ENCODE results near the gene ZNF592. TPM values are rescaled to one million over a fixed set of nuclear protein-coding genes. Genes with fewer than 3 reads are reported as not detected.
"Not testable (repeated sequence)": the region's sequence is repeated elsewhere in the genome, so short reads cannot be mapped to it uniquely, and the experiment has no call there.

The ZNF592 gene
- total RNA-seq, 3 donors from 2014 or later, result 29.4 to 35.3 (median 33.4) TPM

GRCh38 chr15:84750583-84751092 lies 2.2 kb downstream of the ZNF592 start:
- no peak for ATAC-seq
- Histone ChIP-seq H3K36me3 (ENCODE audit: low read depth) (no peaks in the 10 kb centered on the region), H3K4me1 (ENCODE audit: low read depth) (peaks cover 66% of the 10 kb centered on the region), H3K9me3 (no peaks in the 10 kb centered on the region), H3K4me3 (no peak overlapping the region)
- TF ChIP-seq CTCF (IDR thresholded peaks at IDR 0.05), result no peak
- intact Hi-C loops (cut with DNase I, micrococcal nuclease), result no loop called here
- no peak for DNase-seq

- peaks cover 76% of the 10 kb centered on the region for H3K4me1 ChIP-seq (ENCODE audit: low read depth)
- H3K4me3 ChIP-seq; intact Hi-C loops (cut with DNase I, micrococcal nuclease); ATAC-seq; H3K9me3 ChIP-seq; DNase-seq; H3K36me3 ChIP-seq (ENCODE audit: low read depth): not testable (repeated sequence)
Observed at GRCh38 chr15:84751721-84752120, 3.3 kb downstream of the ZNF592 start.

GRCh38 chr15:84752195-84752594 lies 3.8 kb downstream of the ZNF592 start:
- intact Hi-C loops (cut with DNase I, micrococcal nuclease), result no loop called here
- H3K4me1 ChIP-seq (ENCODE audit: low read depth), result peaks cover 73% of the 10 kb centered on the region

GRCh38 chr15:84752700-84753099 lies 4.3 kb downstream of the ZNF592 start:
- no peak for DNase-seq
- H3K4me3 ChIP-seq, result no peak overlapping the region
- H3K9me3 ChIP-seq, result no peaks in the 10 kb centered on the region
- peaks cover 76% of the 10 kb centered on the region for H3K4me1 ChIP-seq (ENCODE audit: low read depth)
- intact Hi-C loops (cut with DNase I, micrococcal nuclease), result no loop called here
- ATAC-seq, result no peak
- no peak for TF ChIP-seq CTCF (IDR thresholded peaks at IDR 0.05)
- no peaks in the 10 kb centered on the region for H3K36me3 ChIP-seq (ENCODE audit: low read depth)

More at GRCh38 chr15:84752195-84752594, 3.8 kb downstream of the ZNF592 start:
- H3K36me3 ChIP-seq (ENCODE audit: low read depth), result no peaks in the 10 kb centered on the region
- no peaks in the 10 kb centered on the region for H3K9me3 ChIP-seq
- ATAC-seq (no peak), DNase-seq (no peak)
- no peak overlapping the region for H3K4me3 ChIP-seq
- no peak for TF ChIP-seq CTCF (IDR thresholded peaks at IDR 0.05)

GRCh38 chr15:84754889-84755288 lies 6.5 kb downstream of the ZNF592 start:
- peak; percentile 15 for ATAC-seq
- H3K4me1 ChIP-seq (ENCODE audit: low read depth), result peaks cover 92% of the 10 kb centered on the region
- H3K36me3 ChIP-seq (ENCODE audit: low read depth); DNase-seq; intact Hi-C loops (cut with DNase I, micrococcal nuclease); H3K9me3 ChIP-seq; H3K4me3 ChIP-seq: not testable (repeated sequence)

- ATAC-seq (peak; percentile 26), DNase-seq (no peak)
- no peak for TF ChIP-seq CTCF (IDR thresholded peaks at IDR 0.05)
- Histone ChIP-seq H3K4me1 (ENCODE audit: low read depth) (peaks cover 83% of the 10 kb centered on the region), H3K36me3 (ENCODE audit: low read depth) (no peaks in the 10 kb centered on the region), H3K9me3 (no peaks in the 10 kb centered on the region), H3K4me3 (no peak overlapping the region)
- intact Hi-C loops (cut with DNase I, micrococcal nuclease), result no loop called here
Observed at GRCh38 chr15:84755736-84756527, 7.5 kb downstream of the ZNF592 start.

All from mucosa of descending colon (tissue), 3 donors.